Transverse colon (tissue), 3 donors: ENCODE results near the gene HSPB8.
A peak's percentile ranks its signal among the peaks of the same experiment; 100 is the strongest.

ENCODE experiments used
- EP300 ChIP-seq: sonication (generic); formaldehyde crosslinking; IDR thresholded peaks from one replicate; pipeline ENCODE4 v1.6.1; 2017; ENCODE audit warnings: antibody characterized with exemption, low read depth
- POLR2A ChIP-seq: fragments of 450-650 bp; IDR thresholded peaks from one replicate; pipeline ENCODE4 v1.6.1; 2016; ENCODE audit warnings: antibody characterized with exemption, mild to moderate bottlenecking, moderate library complexity
- TF ChIP-seq, protein P1 (sequence below), 5 experiments: fragments of 200-600 bp in 3 of 5; fragments of 450-650 bp in 2 of 5; sonication (generic) in 3 of 5; IDR thresholded peaks; 1 replicate in 2 of 5; 2 replicates in 3 of 5; pipeline ENCODE4 v1.5.1; 2016 to 2017; ENCODE audit warnings: antibody characterized with exemption in 5 of 5, inconsistent platforms in 3 of 5, mild to moderate bottlenecking in 2 of 5, moderate library complexity in 1 of 5

DNA sequence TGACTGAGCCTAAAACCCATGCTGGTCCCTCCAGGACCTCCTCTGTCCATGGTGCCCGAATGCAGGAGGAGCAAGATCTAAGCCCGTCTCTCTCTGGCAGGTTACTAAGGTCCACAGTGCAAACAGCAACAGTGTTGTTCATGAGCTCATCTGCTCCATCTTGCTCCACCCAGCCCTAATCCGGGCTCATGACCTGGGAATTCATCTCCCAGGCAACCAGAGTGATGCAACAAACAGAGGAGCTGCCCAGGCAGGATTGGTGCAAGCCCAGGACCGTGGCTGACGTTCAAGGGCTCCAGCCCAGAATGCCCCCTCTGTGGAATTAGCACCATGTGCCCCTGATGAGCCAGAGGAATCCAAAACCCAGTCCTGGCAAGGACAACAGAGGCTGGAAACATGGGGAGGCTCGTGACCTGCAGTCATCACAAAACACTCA, 29.9 kb downstream of the HSPB8 start:
- TF ChIP-seq, protein P1, sequence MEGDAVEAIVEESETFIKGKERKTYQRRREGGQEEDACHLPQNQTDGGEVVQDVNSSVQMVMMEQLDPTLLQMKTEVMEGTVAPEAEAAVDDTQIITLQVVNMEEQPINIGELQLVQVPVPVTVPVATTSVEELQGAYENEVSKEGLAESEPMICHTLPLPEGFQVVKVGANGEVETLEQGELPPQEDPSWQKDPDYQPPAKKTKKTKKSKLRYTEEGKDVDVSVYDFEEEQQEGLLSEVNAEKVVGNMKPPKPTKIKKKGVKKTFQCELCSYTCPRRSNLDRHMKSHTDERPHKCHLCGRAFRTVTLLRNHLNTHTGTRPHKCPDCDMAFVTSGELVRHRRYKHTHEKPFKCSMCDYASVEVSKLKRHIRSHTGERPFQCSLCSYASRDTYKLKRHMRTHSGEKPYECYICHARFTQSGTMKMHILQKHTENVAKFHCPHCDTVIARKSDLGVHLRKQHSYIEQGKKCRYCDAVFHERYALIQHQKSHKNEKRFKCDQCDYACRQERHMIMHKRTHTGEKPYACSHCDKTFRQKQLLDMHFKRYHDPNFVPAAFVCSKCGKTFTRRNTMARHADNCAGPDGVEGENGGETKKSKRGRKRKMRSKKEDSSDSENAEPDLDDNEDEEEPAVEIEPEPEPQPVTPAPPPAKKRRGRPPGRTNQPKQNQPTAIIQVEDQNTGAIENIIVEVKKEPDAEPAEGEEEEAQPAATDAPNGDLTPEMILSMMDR (IDR thresholded peaks at IDR 0.05): no peak
- TF ChIP-seq POLR2A (no peak), EP300 (peak; percentile 32)
